Measurements from ENCODE around the gene GULP1.
"Not testable (repeated sequence)": the region's sequence is repeated elsewhere in the genome, so short reads cannot be mapped to it uniquely, and the experiment has no call there.

Gene GULP1

GRCh38 chr2:188492751-188493150, 201.1 kb downstream of the GULP1 start:
- no peak for DNase-seq

DNA sequence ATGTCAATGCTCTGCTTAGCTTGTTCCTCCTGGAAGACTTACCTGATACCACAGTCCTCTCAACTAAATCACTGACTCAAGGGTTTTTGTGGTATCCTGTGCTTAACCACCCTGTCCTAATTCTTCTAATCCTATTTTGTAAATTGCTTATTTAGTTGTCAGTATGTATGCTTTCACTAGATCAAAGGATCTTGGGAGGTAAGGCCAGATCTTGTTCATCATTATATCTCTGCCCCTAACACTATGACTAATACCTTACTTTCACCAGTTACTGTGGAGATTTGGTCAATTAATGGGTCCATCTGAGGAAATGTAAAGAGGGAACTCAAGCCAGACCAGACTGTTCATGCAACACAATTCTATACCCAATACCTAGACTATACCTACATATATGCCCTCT, 203.2 kb downstream of the GULP1 start:
- no peak for DNase-seq

GRCh38 chr2:188495969-188496431, 204.3 kb downstream of the GULP1 start:
- DNase-seq: no peak

- DNase-seq: no peak
These were observed 206.1 kb downstream of the GULP1 start for GRCh38 chr2:188497726-188498125.

GRCh38 chr2:188503975-188504374, 212.3 kb downstream of the GULP1 start:
- DNase-seq: no peak

DNA sequence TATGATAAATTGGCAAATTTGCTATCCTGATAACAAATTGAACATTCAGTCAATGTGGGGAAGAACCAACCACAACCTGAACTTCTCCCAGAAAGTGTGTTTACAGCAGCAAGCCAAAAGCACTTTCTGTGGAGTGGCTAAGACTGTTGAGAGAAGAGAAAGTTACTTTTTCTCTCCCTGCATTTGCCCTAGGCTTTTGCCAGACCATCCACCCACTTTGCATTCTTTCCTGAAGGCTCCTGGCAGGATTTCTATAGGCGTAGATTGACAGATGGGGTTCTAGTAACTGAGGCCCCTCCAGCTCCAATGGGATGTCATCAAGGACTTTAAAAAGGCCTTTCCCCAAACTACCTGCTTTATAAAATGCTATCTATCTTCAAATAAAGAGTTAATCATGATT, 215.2 kb downstream of the GULP1 start:
- no peak for DNase-seq

- no peak for DNase-seq
These were observed 219.7 kb downstream of the GULP1 start for GRCh38 chr2:188511346-188511745.

- DNase-seq: peak; percentile 52
These were observed 220.8 kb downstream of the GULP1 start for GRCh38 chr2:188512456-188512855.

- DNase-seq: no peak
These were observed 224.2 kb downstream of the GULP1 start for GRCh38 chr2:188515918-188516317.

DNA sequence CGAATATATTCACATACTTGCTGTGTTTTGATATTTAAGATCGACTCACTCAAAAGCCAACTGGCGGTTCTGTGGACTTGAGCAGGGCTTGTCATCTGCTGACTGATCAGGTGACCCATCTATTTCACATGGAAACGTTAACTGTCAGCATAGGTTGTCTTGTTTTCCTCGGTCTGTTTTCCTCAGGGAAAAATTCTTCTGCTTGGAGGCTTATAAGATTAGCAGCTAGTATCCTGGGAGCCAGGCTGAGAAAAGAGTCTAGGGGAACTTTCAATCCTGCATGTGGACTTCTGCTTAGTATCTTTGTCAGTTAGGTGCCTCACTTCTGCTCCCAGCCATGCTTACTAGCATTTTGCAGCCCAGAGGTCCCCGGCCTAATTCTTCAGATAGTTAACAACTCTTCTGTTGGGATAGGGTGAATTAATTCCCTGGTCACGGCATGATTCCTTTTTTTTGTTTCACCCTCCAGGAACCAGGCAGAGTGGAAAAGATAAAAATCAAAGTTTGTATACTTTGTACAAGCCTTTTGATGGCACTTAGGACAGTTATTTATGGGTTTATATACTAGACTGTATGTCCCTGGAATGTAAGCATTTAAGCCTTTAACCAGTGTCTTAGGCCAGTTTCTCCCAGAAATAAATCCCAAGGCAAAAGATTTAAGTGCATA, 226.0 kb downstream of the GULP1 start:
- no peak for DNase-seq

DNA sequence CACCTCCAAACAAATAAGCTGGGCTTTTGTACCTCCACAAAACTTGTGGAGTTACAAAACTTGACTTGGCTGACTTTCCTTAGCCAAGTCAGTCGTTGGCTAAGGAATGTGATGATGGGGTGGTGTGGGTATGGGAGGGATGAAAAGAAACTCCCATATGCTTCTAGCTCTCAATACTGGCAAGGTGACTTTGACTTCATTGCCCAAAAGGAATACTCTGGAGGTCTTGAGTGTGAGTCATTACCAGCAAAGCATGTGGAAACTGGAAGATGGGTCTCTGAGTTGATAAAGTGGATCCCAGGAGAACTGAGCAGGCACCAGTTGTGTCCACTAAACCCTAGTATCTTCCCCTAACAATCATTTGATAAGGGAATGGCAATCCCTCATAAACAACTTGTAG, 226.7 kb downstream of the GULP1 start:
- DNase-seq: no peak

GRCh38 chr2:188519136-188519535, 227.5 kb downstream of the GULP1 start:
- no peak for DNase-seq

- DNase-seq: no peak
These were observed 230.8 kb downstream of the GULP1 start for GRCh38 chr2:188522517-188522916.

DNA sequence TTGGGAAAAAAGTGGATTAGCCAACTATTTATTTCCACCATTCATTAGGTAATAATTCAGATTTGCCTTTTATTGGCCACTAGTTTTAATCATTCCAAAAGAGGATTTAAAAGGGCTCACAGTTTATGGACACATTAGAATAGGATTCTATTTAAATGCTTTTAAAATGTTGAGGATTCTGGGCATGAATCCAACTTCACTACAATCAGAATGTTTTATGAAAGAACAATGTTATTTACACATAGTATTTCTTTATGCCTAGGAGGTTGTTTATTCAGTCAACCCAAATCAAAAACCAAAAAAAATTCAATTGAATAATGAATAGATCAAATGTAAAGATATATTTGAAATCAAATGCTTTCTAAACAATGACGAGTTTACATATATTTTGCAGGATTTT, 232.2 kb downstream of the GULP1 start:
- DNase-seq: peak; percentile 14

DNA sequence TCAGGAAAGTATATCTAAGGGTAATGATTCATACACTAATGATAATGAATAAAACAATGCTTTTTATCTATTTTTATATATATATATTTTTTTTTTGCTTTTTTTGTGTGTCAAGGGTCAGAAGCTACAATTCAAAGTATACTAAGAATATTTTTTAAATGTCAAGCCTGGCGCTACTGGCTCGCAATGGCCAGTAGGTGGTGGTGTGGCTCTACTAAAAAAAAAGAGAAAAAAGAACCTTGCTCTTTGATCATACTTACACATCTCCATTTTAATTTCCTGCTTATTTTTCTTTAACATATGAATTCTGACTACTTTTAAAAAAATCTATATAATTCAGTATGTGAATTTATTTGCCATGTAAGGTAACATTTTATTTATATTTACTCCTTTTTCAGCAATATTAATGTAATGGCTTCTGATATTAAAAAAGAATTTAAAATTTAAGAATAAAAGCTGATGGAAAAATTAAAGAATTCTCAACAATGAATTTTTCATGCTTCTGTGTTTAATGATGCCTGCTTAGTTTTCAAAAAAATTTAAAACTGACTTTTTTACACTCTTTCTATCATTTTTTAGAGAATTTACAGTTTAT, 232.9 kb downstream of the GULP1 start:
- DNase-seq: peak; percentile 41

DNA sequence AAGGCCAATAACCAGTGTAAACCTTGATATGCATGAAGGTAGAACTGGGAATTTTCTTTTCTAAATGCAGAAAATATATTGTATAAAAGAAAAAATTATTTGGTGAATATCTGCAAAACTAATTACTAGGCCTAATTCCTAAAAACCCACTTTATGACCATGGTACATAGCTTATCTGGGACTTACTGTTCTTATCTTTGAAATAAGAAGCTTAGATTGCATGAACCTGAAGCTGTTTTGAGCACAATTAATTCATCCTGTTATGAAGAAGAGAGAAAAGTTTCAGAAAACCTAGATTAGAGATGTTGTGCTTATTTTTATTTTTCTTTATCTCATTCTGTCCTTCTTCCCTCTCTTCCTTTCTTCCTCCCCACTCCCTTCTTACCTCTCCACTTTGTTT, 235.0 kb downstream of the GULP1 start:
- DNase-seq: no peak

DNA sequence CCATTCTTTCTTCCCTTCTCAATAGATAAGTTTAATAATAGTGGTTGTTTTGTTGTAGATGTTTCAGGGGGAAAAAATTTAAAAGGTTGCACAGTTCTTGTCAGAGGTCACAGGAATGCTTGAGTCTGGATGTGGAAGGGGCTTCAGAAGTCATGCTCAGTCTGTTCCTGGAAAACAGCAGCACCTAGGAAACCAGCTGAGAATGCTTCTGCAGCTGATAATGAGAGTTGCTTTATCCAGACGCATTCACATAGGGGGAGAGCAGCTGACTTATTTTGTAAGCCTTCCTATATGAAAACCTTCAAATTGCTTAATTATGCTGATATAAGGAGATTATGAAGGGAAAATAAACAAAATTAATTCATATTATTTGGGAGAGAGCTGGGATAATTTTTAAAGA, 235.5 kb downstream of the GULP1 start:
- DNase-seq: no peak

DNA sequence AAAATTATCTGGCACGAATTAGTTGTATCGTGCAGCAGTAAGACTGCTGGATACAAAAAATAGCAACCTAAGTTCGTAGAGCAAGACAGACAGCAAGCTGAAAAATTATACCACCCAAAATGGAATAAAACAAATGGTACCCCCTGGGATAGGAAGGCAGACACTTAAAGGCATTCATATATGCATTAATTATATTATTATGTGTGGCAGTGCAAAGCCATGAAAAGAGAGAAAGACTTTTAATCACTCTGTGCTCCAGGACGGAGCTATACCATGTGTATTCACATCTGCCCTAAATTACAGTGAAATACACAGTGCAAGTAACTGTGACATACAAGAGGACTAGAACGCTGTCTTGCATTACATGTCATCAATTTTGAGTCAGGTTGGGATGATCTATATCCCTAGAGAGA, 235.9 kb downstream of the GULP1 start:
- DNase-seq: no peak

GRCh38 chr2:188529710-188530109, 238.0 kb downstream of the GULP1 start:
- DNase-seq: no peak

- no peak for DNase-seq
These were observed 243.2 kb downstream of the GULP1 start for GRCh38 chr2:188534875-188535274.

- DNase-seq: no peak
These were observed 260.0 kb downstream of the GULP1 start for GRCh38 chr2:188551671-188552070.

GRCh38 chr2:188557081-188557480, 265.4 kb downstream of the GULP1 start:
- DNase-seq: no peak

DNA sequence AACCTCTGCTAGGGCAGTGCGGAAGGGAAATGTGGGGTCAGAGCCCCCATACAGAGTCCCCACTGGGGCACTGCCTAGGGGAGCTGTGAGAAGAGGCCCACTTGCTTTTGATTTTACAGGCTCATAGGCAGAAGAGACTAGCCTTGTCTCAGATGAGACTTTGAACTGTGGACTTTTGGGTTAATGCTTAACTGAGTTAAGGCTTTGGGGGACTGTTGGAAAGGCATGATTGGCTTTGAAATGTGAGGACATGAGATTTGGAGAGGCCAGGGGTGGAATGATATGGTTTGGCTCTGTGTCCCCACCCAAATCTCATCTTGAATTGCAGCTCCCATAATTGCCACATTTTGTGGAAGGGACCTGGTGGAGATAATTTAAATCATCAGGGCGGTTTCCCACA, 267.8 kb downstream of the GULP1 start:
- not testable (repeated sequence) for DNase-seq

DNA sequence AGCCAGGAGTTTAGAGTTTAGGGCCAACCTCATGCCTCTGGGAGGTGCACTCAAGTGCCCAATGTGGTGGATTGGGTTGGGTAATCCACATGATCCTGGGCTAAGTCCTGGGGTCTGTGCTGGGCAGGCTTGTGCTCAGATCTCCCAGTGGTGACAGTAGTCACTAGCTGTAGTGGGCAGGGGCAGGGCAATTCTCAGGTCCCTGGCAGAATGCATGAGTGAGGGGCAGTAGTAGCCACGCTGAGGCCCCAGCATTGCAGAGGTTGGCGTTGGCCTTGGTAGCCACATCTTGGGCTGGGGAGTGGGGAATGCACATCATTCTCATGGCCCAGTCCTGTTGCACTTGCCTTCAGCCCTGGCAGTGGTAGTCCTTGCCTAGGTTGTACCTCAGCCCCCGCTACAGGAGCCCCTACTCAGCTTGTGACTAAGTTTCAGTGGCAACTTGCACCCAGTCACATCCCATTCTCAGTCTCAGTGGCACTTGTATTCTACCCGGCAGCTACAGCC, 269.9 kb downstream of the GULP1 start:
- DNase-seq: no peak

Measured in COR-L47 (cell line).